Fibroblast of lung (primary cell): ENCODE results near the gene PCDHGB4.

Experiments
- CTCF ChIP-seq, 2 donors: IDR thresholded peaks in 1 of 2; conservative IDR thresholded peaks in 1 of 2; 1 replicate in 1 of 2; 2 replicates in 1 of 2; pipeline ENCODE4 v1.5.1; 2011 to 2012; ENCODE audit warnings: low read length in 2 of 2, control low read depth in 1 of 2, inconsistent platforms in 1 of 2, low read depth in 1 of 2, mild to moderate bottlenecking in 1 of 2
- EZH2 ChIP-seq: IDR thresholded peaks from 2 replicates; pipeline ENCODE4 v1.5.1; 2012; ENCODE audit warnings: low read length, control low read depth, mild to moderate bottlenecking; ENCODE audit errors: missing control alignments

- TF ChIP-seq CTCF (conservative IDR thresholded peaks at IDR 0.05 in 1 of 2, IDR thresholded peaks at IDR 0.05 in 1 of 2; ENCODE audit: low read depth in 1 of 2, low read length in 2 of 2) (no peak), EZH2 (no peak)
Observed at GRCh38 chr5:141384471-141385267, 2.8 kb upstream of the PCDHGB4 start.
